ENCODE data around the gene KIAA1671. TPM values are rescaled to one million over a fixed set of nuclear protein-coding genes. Genes with fewer than 3 reads are reported as not detected.
A peak's percentile ranks its signal among the peaks of the same experiment; 100 is the strongest.

KIAA1671 gene
- total RNA-seq, 4 donors from 2014 or later: 20.9 to 41.8 (median 28.4) TPM

DNA sequence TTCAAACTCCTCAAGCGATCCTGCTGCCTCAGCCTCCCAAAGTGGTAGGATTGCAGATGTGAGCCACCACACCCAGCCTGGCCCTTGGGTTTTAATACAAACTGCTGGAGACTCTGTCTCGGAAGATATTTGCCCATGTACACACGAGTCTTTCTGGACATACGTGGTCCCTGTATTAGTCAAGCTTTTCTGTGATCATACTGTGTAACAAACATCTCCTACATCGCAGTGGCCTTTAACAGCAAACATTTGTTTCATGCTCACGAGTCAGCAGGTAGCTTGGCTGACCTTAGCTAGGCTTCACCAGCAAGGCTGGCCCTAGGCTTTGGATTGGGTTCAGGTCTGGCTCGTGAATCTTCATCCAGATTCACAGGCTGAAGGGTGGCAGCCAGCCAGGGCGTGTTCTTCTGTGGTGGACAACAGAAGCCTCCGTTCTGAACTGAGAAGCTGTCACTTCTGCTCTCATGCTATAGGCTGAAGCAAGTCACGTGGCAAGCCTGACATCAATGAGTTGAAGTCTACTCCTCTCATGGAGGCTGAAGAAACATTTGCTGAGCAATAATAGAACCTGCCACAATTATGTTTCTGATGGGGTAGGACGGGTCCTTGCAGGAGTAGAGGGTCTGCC lies 8.8 kb downstream of the KIAA1671 start:
- TF ChIP-seq, protein P1, sequence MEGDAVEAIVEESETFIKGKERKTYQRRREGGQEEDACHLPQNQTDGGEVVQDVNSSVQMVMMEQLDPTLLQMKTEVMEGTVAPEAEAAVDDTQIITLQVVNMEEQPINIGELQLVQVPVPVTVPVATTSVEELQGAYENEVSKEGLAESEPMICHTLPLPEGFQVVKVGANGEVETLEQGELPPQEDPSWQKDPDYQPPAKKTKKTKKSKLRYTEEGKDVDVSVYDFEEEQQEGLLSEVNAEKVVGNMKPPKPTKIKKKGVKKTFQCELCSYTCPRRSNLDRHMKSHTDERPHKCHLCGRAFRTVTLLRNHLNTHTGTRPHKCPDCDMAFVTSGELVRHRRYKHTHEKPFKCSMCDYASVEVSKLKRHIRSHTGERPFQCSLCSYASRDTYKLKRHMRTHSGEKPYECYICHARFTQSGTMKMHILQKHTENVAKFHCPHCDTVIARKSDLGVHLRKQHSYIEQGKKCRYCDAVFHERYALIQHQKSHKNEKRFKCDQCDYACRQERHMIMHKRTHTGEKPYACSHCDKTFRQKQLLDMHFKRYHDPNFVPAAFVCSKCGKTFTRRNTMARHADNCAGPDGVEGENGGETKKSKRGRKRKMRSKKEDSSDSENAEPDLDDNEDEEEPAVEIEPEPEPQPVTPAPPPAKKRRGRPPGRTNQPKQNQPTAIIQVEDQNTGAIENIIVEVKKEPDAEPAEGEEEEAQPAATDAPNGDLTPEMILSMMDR (IDR thresholded peaks at IDR 0.05): no peak
- TF ChIP-seq EP300 (IDR thresholded peaks at IDR 0.05): no peak
- no peak for TF ChIP-seq POLR2AphosphoS5 (IDR thresholded peaks at IDR 0.05)
- TF ChIP-seq POLR2A (IDR thresholded peaks at IDR 0.05): no peak
- Histone ChIP-seq H3K4me1 (peaks cover 0 to 15% (median 0%) of the 10 kb centered on the region in 3 donors), H3K4me3 (no peak overlapping the region), H3K27ac (no peak overlapping the region), H3K9me3 (no peaks in the 10 kb centered on the region), H3K27me3 (no peaks in the 10 kb centered on the region), H3K36me3 (no peaks in the 10 kb centered on the region)
- WGBS, 2 donors (ENCODE audit: low coverage in 1 of 2): 86% methylated on average over 1 to 8 of the region's 11 CpGs
- ATAC-seq: no peak

DNA sequence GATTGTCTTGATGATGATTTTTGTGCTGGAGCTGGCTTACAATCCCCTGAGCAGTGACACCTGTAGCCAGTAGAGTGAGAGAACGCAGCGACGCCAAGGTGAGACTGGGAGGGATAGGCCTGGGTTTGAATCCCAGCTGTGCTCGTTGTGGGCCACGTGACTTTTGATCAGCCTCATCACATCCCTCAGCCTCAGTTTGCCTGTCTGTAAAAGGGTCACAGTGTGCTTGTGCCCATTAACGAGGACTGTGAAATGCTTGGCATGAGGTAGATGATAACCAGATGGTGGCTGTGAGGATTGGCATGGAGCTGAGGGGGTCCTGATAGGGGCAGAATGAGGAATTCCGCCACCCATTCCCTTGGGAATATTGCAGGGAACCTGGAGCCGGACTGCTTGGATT lies 9.6 kb downstream of the KIAA1671 start:
- no peak overlapping the region for H3K4me3 ChIP-seq
- no peak for ATAC-seq
- H3K27ac ChIP-seq: no peak overlapping the region
- TF ChIP-seq EP300 (IDR thresholded peaks at IDR 0.05): no peak
- no peak for TF ChIP-seq POLR2A (IDR thresholded peaks at IDR 0.05)
- TF ChIP-seq, protein P1 (IDR thresholded peaks at IDR 0.05): no peak
- TF ChIP-seq POLR2AphosphoS5 (IDR thresholded peaks at IDR 0.05): no peak
- H3K27me3 ChIP-seq: no peaks in the 10 kb centered on the region
- no peaks in the 10 kb centered on the region for H3K9me3 ChIP-seq
- 89 to 93% methylated on average over 6 of the region's 8 CpGs for WGBS, 2 donors (ENCODE audit: low coverage in 1 of 2)
- H3K36me3 ChIP-seq: no peaks in the 10 kb centered on the region
- peaks cover 0 to 21% (median 0%) of the 10 kb centered on the region in 3 donors for H3K4me1 ChIP-seq

DNA sequence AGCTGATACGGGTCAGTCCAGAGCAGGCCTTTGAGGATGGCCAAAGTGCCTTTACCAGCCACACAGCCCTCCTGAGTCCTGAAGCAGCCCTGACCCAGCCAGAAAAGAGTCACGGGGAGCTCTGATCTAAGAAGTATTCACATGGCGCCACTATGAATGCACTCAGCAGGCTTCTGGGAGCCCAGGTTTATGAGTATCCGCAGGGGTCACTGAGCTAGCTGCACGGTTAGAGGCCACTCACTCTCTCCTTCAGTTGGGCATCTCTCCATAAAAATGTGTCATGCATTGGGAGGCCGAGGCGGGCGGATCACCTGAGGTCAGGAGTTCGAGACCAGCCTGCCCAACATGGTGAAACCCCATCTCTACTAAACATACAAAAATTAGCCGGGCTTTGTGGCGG lies 10.3 kb downstream of the KIAA1671 start:
- H3K4me3 ChIP-seq: no peak overlapping the region
- H3K27ac ChIP-seq: no peak overlapping the region
- no peaks in the 10 kb centered on the region for H3K36me3 ChIP-seq
- no peak for ATAC-seq
- WGBS, 2 donors (ENCODE audit: low coverage in 1 of 2): 90% methylated on average over 2 of the region's 11 CpGs; no CpG with 5 or more reads in 1 of the 2 donors
- peaks cover 0 to 21% (median 0%) of the 10 kb centered on the region in 3 donors for H3K4me1 ChIP-seq
- H3K27me3 ChIP-seq: no peaks in the 10 kb centered on the region
- TF ChIP-seq POLR2AphosphoS5 (IDR thresholded peaks at IDR 0.05) (no peak), EP300 (IDR thresholded peaks at IDR 0.05) (no peak), POLR2A (IDR thresholded peaks at IDR 0.05) (no peak)
- TF ChIP-seq, protein P1 (IDR thresholded peaks at IDR 0.05): no peak
- H3K9me3 ChIP-seq: no peaks in the 10 kb centered on the region

DNA sequence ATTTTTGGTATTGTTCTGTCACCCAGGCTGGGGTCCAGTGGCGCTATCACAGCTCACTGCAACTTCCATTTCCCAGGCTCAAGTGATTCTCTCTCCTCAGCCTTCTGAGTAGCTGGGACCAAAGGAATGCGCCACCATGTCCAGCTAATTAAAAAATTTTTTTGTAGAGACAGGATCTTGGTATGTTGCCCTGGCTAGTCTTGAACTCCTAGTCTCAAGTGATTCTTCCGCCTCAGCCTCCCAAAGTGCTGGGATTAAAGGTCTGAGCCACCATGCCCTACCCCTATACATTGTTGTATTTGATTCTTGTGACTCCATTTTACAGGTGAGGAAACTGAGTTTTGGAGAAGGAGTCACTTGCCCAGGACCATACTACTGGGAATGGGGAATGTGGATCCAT lies 11.9 kb downstream of the KIAA1671 start:
- no peak for ATAC-seq
- no peaks in the 10 kb centered on the region for H3K9me3 ChIP-seq
- H3K4me1 ChIP-seq: peaks cover 0 to 30% (median 0%) of the 10 kb centered on the region in 3 donors
- H3K27me3 ChIP-seq: no peaks in the 10 kb centered on the region
- no peaks in the 10 kb centered on the region for H3K36me3 ChIP-seq
- TF ChIP-seq POLR2AphosphoS5 (IDR thresholded peaks at IDR 0.05): no peak
- no peak overlapping the region for H3K4me3 ChIP-seq
- 80 to 89% methylated on average over 2 to 3 of the region's 3 CpGs for WGBS, 2 donors (ENCODE audit: low coverage in 1 of 2)
- no peak overlapping the region for H3K27ac ChIP-seq

DNA sequence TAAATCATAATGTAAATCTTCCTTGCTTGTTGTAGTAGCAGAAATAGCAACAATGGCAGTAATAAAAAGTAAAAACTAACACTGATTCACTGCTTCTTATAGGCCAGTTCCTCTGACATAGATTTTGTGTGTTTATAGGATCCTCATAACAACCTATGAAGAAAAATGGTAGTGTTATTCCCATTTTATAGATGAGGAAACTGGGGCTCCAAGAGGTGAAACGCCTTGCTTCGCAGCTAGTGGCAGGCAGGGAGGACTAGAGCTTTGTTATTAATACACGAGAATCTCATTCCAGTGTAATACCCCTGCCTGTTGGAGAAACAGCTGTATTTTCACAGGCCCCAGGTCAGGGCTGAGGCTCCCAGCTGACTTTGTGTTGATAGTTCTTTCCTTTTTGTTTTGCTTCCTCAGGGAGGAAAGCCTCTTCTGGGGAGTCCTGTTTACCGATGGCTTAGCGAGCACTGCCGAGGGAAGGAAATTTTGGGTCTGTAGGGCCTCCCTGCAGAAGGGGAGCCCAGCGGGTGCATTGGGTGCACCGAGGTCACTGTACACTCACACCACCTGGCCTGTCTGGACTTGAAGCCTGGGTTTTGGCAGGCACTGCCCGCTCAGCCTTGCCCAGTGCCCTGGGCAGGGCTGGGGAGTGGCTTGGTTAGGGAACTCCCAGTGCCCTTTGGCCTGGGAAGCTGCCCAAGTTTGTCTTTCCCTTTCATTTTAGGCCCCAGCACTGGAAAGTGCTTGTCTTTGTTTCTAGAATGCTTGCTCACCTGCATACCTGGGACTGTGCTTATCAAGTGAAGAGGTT lies 13.5 kb downstream of the KIAA1671 start:
- Histone ChIP-seq H3K9me3 (no peaks in the 10 kb centered on the region), H3K4me1 (peaks cover 0 to 30% (median 0%) of the 10 kb centered on the region in 3 donors), H3K27ac (peak overlapping the region in 3 of 4 donors; percentile 18 to 51 (median 43)), H3K36me3 (no peaks in the 10 kb centered on the region), H3K27me3 (no peaks in the 10 kb centered on the region), H3K4me3 (no peak overlapping the region)
- ATAC-seq: peak; percentile 44
- TF ChIP-seq EP300 (IDR thresholded peaks at IDR 0.05) (no peak), POLR2AphosphoS5 (IDR thresholded peaks at IDR 0.05) (no peak), POLR2A (IDR thresholded peaks at IDR 0.05) (no peak)
- TF ChIP-seq, protein P1 (IDR thresholded peaks at IDR 0.05): no peak
- WGBS, 2 donors (ENCODE audit: low coverage in 1 of 2): 47 to 60% methylated on average over 3 of the region's 9 CpGs

All from gastroesophageal sphincter (tissue), 4 donors.